IMR-90 (cell line): ENCODE data around the gene JCAD. TPM values are rescaled to one million over a fixed set of nuclear protein-coding genes. Genes with fewer than 3 reads are reported as not detected.
A peak's percentile ranks its signal among the peaks of the same experiment; 100 is the strongest.

Experiments
- ATAC-seq: fragments of 200-7000 bp; cut with Tn5 transposase; 2 replicates; pipeline ENCODE4 v1.9.1; 2020; ENCODE audit warnings: low read depth, mild to moderate bottlenecking, moderate library complexity
- BruUV-seq: library from RNA; stranded (reverse); fragments of 400-500 nt; replicated peaks from 2 replicates; lab custom pipeline; 2021; lab: Mats Ljungman, UMichigan
- CTCF ChIA-PET: fragments of 300-600 bp; formaldehyde crosslinking; extraction: SDS; loops from one replicate; lab custom pipeline; 2021; ENCODE audit warnings: antibody characterized with exemption; lab: Yijun Ruan, JAX
- POLR2A ChIA-PET: fragments of 300-600 bp; sonication (Branson Sonifier 250); formaldehyde crosslinking; loops from one replicate; lab custom pipeline; 2022; ENCODE audit warnings: antibody characterized with exemption; ENCODE audit not compliant: unreplicated experiment; lab: Charles Lee
- DNase-seq: peaks from one replicate; pipeline ENCODE4 v3.0.0; 2013
- H2AFZ ChIP-seq: replicated peaks from 2 replicates; pipeline ENCODE3; 2013; ENCODE audit warnings: low read length, mild to moderate bottlenecking; ENCODE audit not compliant: poor library complexity
- H2AK5ac ChIP-seq: 2 replicates; pipeline ENCODE4 v1.6.1; 2013; ENCODE audit warnings: low read depth, low read length, inconsistent platforms
- H2AK9ac ChIP-seq: replicated peaks from 2 replicates; pipeline ENCODE3; 2013; ENCODE audit warnings: mild to moderate bottlenecking, low read depth, low read length, moderate library complexity; ENCODE audit not compliant: poor library complexity
- H2BK120ac ChIP-seq: 2 replicates; pipeline ENCODE4 v1.6.1; 2013; ENCODE audit warnings: low read depth, low read length, inconsistent platforms
- H2BK15ac ChIP-seq: 3 replicates; pipeline ENCODE4 v1.6.1; 2013; ENCODE audit warnings: low read depth, low read length, inconsistent platforms
- H2BK20ac ChIP-seq: 2 replicates; pipeline ENCODE4 v1.6.1; 2013; ENCODE audit warnings: low read depth, mild to moderate bottlenecking, inconsistent platforms, low read length, moderate library complexity
- H2BK5ac ChIP-seq: 2 replicates; pipeline ENCODE4 v1.6.1; 2013; ENCODE audit warnings: mild to moderate bottlenecking, low read depth, low read length, inconsistent platforms; ENCODE audit not compliant: poor library complexity, severe bottlenecking
- H3K14ac ChIP-seq: replicated peaks from 2 replicates; pipeline ENCODE4 v1.6.1; 2013; ENCODE audit warnings: low read depth, low read length, inconsistent platforms
- H3K18ac ChIP-seq: 2 replicates; pipeline ENCODE4 v1.6.1; 2013; ENCODE audit warnings: low read depth, low read length, control low read depth
- H3K23ac ChIP-seq: 2 replicates; pipeline ENCODE4 v1.6.1; 2013; ENCODE audit warnings: low read depth, low read length, inconsistent platforms
- H3K27ac ChIP-seq: 2 replicates; pipeline ENCODE4 v1.5.1; 2013; ENCODE audit warnings: mild to moderate bottlenecking, control low read depth, low read length; ENCODE audit not compliant: insufficient read depth
- H3K27me3 ChIP-seq: 2 replicates; pipeline ENCODE4 v1.6.1; 2013; ENCODE audit warnings: low read length; ENCODE audit not compliant: control insufficient read depth, insufficient read depth
- H3K36me3 ChIP-seq: 2 replicates; pipeline ENCODE4 v1.6.1; 2013; ENCODE audit warnings: low read length, mixed read lengths; ENCODE audit not compliant: control insufficient read depth, insufficient read depth
- H3K4ac ChIP-seq: 2 replicates; pipeline ENCODE4 v1.6.1; 2013; ENCODE audit warnings: low read depth, low read length, inconsistent platforms
- H3K4me1 ChIP-seq: 2 replicates; pipeline ENCODE4 v1.6.1; 2013; ENCODE audit warnings: low read length, mixed read lengths; ENCODE audit not compliant: control insufficient read depth, insufficient read depth
- H3K4me2 ChIP-seq: 2 replicates; pipeline ENCODE4 v1.6.1; 2013; ENCODE audit warnings: low read depth, mild to moderate bottlenecking, control low read depth, low read length, moderate library complexity
- H3K4me3 ChIP-seq: 2 replicates; pipeline ENCODE4 v1.5.1; 2013; ENCODE audit warnings: low read depth, mild to moderate bottlenecking, control low read depth, low read length, moderate library complexity; ENCODE audit not compliant: insufficient read depth
- H3K56ac ChIP-seq: 2 replicates; pipeline ENCODE4 v1.6.1; 2013; ENCODE audit warnings: low read length, inconsistent platforms; ENCODE audit not compliant: insufficient read depth; ENCODE audit errors: extremely low read depth
- H3K79me1 ChIP-seq, 2 experiments: 2 replicates each; pipeline ENCODE4 v1.6.1; 2013; ENCODE audit warnings: low read length in 2 of 2, inconsistent platforms in 1 of 2, low read depth in 1 of 2
- H3K9ac ChIP-seq: 2 replicates; pipeline ENCODE4 v1.6.1; 2013; ENCODE audit warnings: low read depth, low read length, control low read depth
- H3K9me1 ChIP-seq: 2 replicates; pipeline ENCODE4 v1.6.1; 2013; ENCODE audit warnings: low read length, inconsistent platforms; ENCODE audit not compliant: insufficient read depth
- H3K9me3 ChIP-seq: 2 replicates; pipeline ENCODE4 v1.6.1; 2013; ENCODE audit warnings: low read length; ENCODE audit not compliant: control insufficient read depth, insufficient read depth
- H4K20me1 ChIP-seq: 2 replicates; pipeline ENCODE4 v1.6.1; 2013; ENCODE audit warnings: low read length, inconsistent platforms; ENCODE audit not compliant: insufficient read depth
- H4K5ac ChIP-seq: 2 replicates; pipeline ENCODE4 v1.6.1; 2013; ENCODE audit warnings: mild to moderate bottlenecking, low read depth, low read length, control low read depth
- H4K8ac ChIP-seq, 2 experiments: 2 replicates each; pipeline ENCODE4 v1.6.1; 2013; ENCODE audit warnings: low read depth in 2 of 2, low read length in 2 of 2, control low read depth in 1 of 2, inconsistent platforms in 1 of 2
- H4K91ac ChIP-seq: 2 replicates; pipeline ENCODE4 v1.6.1; 2013; ENCODE audit warnings: low read depth, low read length, inconsistent platforms; ENCODE audit not compliant: insufficient read depth
- BHLHE40 ChIP-seq: fragments of 150-350 bp; IDR thresholded peaks from 2 replicates; pipeline ENCODE4 v1.6.1; 2016; ENCODE audit warnings: mild to moderate bottlenecking, low read depth, low read length
- CEBPB ChIP-seq: IDR thresholded peaks from 2 replicates; pipeline ENCODE4 v1.6.1; 2012; ENCODE audit warnings: low read depth, low read length, improper control_type of control experiment
- CHD1 ChIP-seq: IDR thresholded peaks from 2 replicates; pipeline ENCODE4 v1.6.1; 2012; ENCODE audit warnings: low read depth, low read length, improper control_type of control experiment
- ELK1 ChIP-seq: fragments of 150-350 bp; IDR thresholded peaks from 2 replicates; pipeline ENCODE4 v1.6.1; 2016; ENCODE audit warnings: low read depth, mild to moderate bottlenecking, low read length, moderate library complexity, borderline replicate concordance
- FOS ChIP-seq: fragments of 150-350 bp; IDR thresholded peaks from 2 replicates; pipeline ENCODE4 v1.6.1; 2016; ENCODE audit warnings: low read depth, low read length
- MAFK ChIP-seq: IDR thresholded peaks from 2 replicates; pipeline ENCODE4 v1.6.1; 2012; ENCODE audit warnings: low read depth, low read length, improper control_type of control experiment
- MAZ ChIP-seq: IDR thresholded peaks from 2 replicates; pipeline ENCODE4 v1.6.1; 2012; ENCODE audit warnings: low read depth, mild to moderate bottlenecking, low read length, improper control_type of control experiment, moderate library complexity, borderline replicate concordance
- MXI1 ChIP-seq: IDR thresholded peaks from 2 replicates; pipeline ENCODE4 v1.6.1; 2012; ENCODE audit warnings: low read depth, mild to moderate bottlenecking, low read length, moderate library complexity, borderline replicate concordance
- NFE2L2 ChIP-seq: fragments of 150-350 bp; IDR thresholded peaks from 2 replicates; pipeline ENCODE4 v1.6.1; 2016; ENCODE audit warnings: low read depth, mild to moderate bottlenecking, low read length
- POLR2A ChIP-seq: IDR thresholded peaks from 2 replicates; pipeline ENCODE4 v1.6.1; 2012; ENCODE audit warnings: mild to moderate bottlenecking, low read depth, low read length
- RAD21 ChIP-seq: IDR thresholded peaks from 2 replicates; pipeline ENCODE4 v1.6.1; 2012; ENCODE audit warnings: low read length, improper control_type of control experiment
- RCOR1 ChIP-seq: IDR thresholded peaks from 2 replicates; pipeline ENCODE4 v1.6.1; 2012; ENCODE audit warnings: mild to moderate bottlenecking, low read length, improper control_type of control experiment; ENCODE audit not compliant: insufficient replicate concordance
- RFX5 ChIP-seq: IDR thresholded peaks from 2 replicates; pipeline ENCODE4 v1.8.0; 2012; ENCODE audit warnings: low read depth, mild to moderate bottlenecking, low read length, moderate library complexity
- WGBS, 2 experiments: methylation state at CpG; one replicate each; pipeline versions ENCODE4 v1.1.5 to v1.1.7; 2013; ENCODE audit warnings: missing lambda C conversion rate in 2 of 2; ENCODE audit not compliant: insufficient read length in 1 of 2; ENCODE audit errors: extremely low coverage in 2 of 2; 5-methylcytosine and 5-hydroxymethylcytosine counted together
- dilution Hi-C: fragments of 300-500 bp; cut with HindIII; formaldehyde crosslinking; loops from one replicate; pipeline ENCODE4 v1.14.3; 2018; ENCODE audit warnings: low sequenced_read_pairs; ENCODE audit not compliant: unreplicated experiment
- in situ Hi-C: fragments of 300-500 bp; cut with MboI; formaldehyde crosslinking; loops from 3 replicates; pipeline ENCODE4 v1.14.3; 2019; ENCODE audit warnings: low sequenced_read_pairs, inconsistent platforms, mixed read lengths
- intact Hi-C: fragments of 100-400 bp; cut with micrococcal nuclease; formaldehyde crosslinking; loops from 2 replicates; pipeline ENCODE4 v1.10.0; 2022
- polyA plus RNA-seq, 3 experiments: library from polyadenylated mRNA; depleted of rRNA; stranded (reverse); fragments of >200 nt; gene quantifications; 2 replicates each; pipeline ENCODE4 v1.2.3, GENCODE V29; 2012; ENCODE audit warnings: low replicate concordance in 1 of 3
- total RNA-seq: library from RNA; depleted of rRNA; stranded (reverse); fragments of >200 nt; gene quantifications from 2 replicates; pipeline ENCODE4 v1.2.3, GENCODE V29; 2012
- TF ChIP-seq, protein P1 (sequence below): conservative IDR thresholded peaks from 2 replicates; pipeline ENCODE4 v1.5.1; 2012; ENCODE audit warnings: mild to moderate bottlenecking, low read depth, low read length, improper control_type of control experiment
- TF ChIP-seq, protein P2 (sequence below): fragments of 150-350 bp; IDR thresholded peaks from 2 replicates; pipeline ENCODE4 v1.6.1; 2017; ENCODE audit warnings: mild to moderate bottlenecking, antibody characterized with exemption, low read length, low read depth

Gene JCAD
- total and polyA plus RNA-seq, 2 of the 4 experiments (the other 2 are of a cell fraction): 15.9 to 16.8 TPM

DNA sequence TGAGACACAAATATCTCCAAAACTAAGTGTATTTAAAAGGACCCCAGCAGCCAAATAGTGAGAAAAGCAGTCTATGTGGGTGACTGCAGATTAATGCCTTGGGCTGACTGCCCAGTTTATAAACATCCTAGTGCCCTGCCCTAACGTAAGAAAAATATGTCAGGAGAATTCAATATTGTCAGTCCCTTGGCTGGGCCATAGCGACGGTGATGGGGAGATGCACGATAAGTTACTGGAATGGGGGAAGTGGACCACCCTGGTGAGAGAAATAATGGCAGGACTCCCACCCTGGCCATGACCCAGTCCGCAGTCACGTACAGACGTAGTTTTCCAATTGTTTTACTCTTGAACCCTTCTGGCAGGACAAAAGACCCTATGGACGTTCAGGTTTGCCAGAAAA lies 48.0 kb downstream of the JCAD start:
- no peak overlapping the region for H2AK9ac ChIP-seq
- H2BK20ac ChIP-seq: no peak overlapping the region
- peaks cover 15% of the 10 kb centered on the region; the same call in 1 of the 2 replicates for H4K20me1 ChIP-seq
- peaks cover 10% of the 10 kb centered on the region; the same call in 1 of the 2 replicates for H3K36me3 ChIP-seq
- H2BK120ac ChIP-seq: no peak overlapping the region
- DNase-seq (peak; percentile 31), ATAC-seq (peak; percentile 10)
- H3K27me3 ChIP-seq: no peaks in the 10 kb centered on the region
- in situ Hi-C loops: no loop called here
- H4K5ac ChIP-seq: no peak overlapping the region; the same call in 1 of the 2 replicates
- H3K9ac ChIP-seq: no peak overlapping the region
- 0 out of 4 replicates have a peak overlapping the region, but pooled peaks of 1 of the 2 experiments have one; percentile 18 for H4K8ac ChIP-seq
- peaks cover 23% of the 10 kb centered on the region for H3K4me1 ChIP-seq
- no peak overlapping the region for H2BK5ac ChIP-seq
- H3K27ac ChIP-seq: no peak overlapping the region
- no peak overlapping the region for H3K4ac ChIP-seq
- H3K56ac ChIP-seq: no peak overlapping the region
- CTCF ChIA-PET: no interaction called here
- no peak overlapping the region for H2AFZ ChIP-seq
- WGBS, 2 experiments: 17% methylated on average over 1 of the region's 8 CpGs; no CpG with 5 or more reads in 1 of the 2 experiments
- no peak overlapping the region for H3K18ac ChIP-seq
- dilution Hi-C loops: no loop called here
- intact Hi-C loops: no loop called here
- peaks cover 13% of the 10 kb centered on the region for H3K9me1 ChIP-seq
- no peak overlapping the region for H3K4me3 ChIP-seq
- no peak overlapping the region; the same call in 1 of the 2 replicates for H2AK5ac ChIP-seq
- POLR2A ChIA-PET: no interaction called here
- no peak overlapping the region for H3K23ac ChIP-seq
- peak overlapping the region; percentile 79; the same call in 1 of the 2 replicates for H3K14ac ChIP-seq
- no peak for TF ChIP-seq RFX5
- no peak for TF ChIP-seq MXI1
- TF ChIP-seq, protein P1, sequence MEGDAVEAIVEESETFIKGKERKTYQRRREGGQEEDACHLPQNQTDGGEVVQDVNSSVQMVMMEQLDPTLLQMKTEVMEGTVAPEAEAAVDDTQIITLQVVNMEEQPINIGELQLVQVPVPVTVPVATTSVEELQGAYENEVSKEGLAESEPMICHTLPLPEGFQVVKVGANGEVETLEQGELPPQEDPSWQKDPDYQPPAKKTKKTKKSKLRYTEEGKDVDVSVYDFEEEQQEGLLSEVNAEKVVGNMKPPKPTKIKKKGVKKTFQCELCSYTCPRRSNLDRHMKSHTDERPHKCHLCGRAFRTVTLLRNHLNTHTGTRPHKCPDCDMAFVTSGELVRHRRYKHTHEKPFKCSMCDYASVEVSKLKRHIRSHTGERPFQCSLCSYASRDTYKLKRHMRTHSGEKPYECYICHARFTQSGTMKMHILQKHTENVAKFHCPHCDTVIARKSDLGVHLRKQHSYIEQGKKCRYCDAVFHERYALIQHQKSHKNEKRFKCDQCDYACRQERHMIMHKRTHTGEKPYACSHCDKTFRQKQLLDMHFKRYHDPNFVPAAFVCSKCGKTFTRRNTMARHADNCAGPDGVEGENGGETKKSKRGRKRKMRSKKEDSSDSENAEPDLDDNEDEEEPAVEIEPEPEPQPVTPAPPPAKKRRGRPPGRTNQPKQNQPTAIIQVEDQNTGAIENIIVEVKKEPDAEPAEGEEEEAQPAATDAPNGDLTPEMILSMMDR: no peak
- TF ChIP-seq, protein P2, sequence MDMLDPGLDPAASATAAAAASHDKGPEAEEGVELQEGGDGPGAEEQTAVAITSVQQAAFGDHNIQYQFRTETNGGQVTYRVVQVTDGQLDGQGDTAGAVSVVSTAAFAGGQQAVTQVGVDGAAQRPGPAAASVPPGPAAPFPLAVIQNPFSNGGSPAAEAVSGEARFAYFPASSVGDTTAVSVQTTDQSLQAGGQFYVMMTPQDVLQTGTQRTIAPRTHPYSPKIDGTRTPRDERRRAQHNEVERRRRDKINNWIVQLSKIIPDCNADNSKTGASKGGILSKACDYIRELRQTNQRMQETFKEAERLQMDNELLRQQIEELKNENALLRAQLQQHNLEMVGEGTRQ: no peak
- no peak for TF ChIP-seq RAD21
- TF ChIP-seq MAFK: no peak
- no peak for TF ChIP-seq NFE2L2
- TF ChIP-seq BHLHE40: no peak
- TF ChIP-seq FOS: no peak
- TF ChIP-seq CHD1: no peak
- TF ChIP-seq RCOR1: no peak
- no peak for TF ChIP-seq CEBPB
- no peak for TF ChIP-seq POLR2A
- TF ChIP-seq MAZ: no peak
- TF ChIP-seq ELK1: no peak
- H3K9me3 ChIP-seq: no peaks in the 10 kb centered on the region
- H3K4me2 ChIP-seq: no peak overlapping the region
- H4K91ac ChIP-seq: peak overlapping the region; percentile 55; the same call in 1 of the 2 replicates
- H3K79me1 ChIP-seq: peaks cover 0 to 23% of the 10 kb centered on the region in 2 experiments; a peak in 2 of 4 replicates
- H2BK15ac ChIP-seq: peak overlapping the region; percentile 38; the same call in 1 of the 3 replicates
- no TSS peak for BruUV-seq
